Measurements from ENCODE around the gene WDR76. TPM values are rescaled to one million over a fixed set of nuclear protein-coding genes. Genes with fewer than 3 reads are reported as not detected.

WDR76 gene
- polyA plus RNA-seq, 1 donor from 2014 or later, result 0.43 TPM

- H3K27ac ChIP-seq (ENCODE audit: low read length), result no peak overlapping the region
- H3K4me3 ChIP-seq (ENCODE audit: low read length), result no peak overlapping the region
- H3K9ac ChIP-seq (ENCODE audit: low read length), result no peak overlapping the region
- no peak for TF ChIP-seq EZH2 (IDR thresholded peaks at IDR 0.05; ENCODE audit: borderline replicate concordance, insufficient read depth, low read length, poor library complexity, severe bottlenecking)
- TF ChIP-seq TAF1 (IDR thresholded peaks at IDR 0.05; ENCODE audit: low read depth), result no peak
- no peak for TF ChIP-seq RAD21 (conservative IDR thresholded peaks at IDR 0.05)
- no peak for TF ChIP-seq POLR2AphosphoS5 (IDR thresholded peaks at IDR 0.05)
- no peaks in the 10 kb centered on the region for H3K9me2 ChIP-seq (ENCODE audit: insufficient read depth, low read length)
- H3K36me3 ChIP-seq (ENCODE audit: insufficient read depth, low read length), result no peaks in the 10 kb centered on the region
- no peaks in the 10 kb centered on the region for H3K9me3 ChIP-seq (ENCODE audit: low read length)
- H3K4me2 ChIP-seq (ENCODE audit: low read length), result no peak overlapping the region
- H2AFZ ChIP-seq (ENCODE audit: low read depth, low read length), result no peak overlapping the region
- no peaks in the 10 kb centered on the region for H4K20me1 ChIP-seq (ENCODE audit: insufficient read depth)
- no peaks in the 10 kb centered on the region for H3K79me2 ChIP-seq (replicated peaks; ENCODE audit: insufficient read depth, low read length)
- no peaks in the 10 kb centered on the region for H3K27me3 ChIP-seq (ENCODE audit: insufficient read depth, low read depth, low read length)
- H3F3A ChIP-seq (ENCODE audit: insufficient read depth, low read length, poor library complexity, severe bottlenecking), result no peaks in the 10 kb centered on the region
Measured at GRCh38 chr15:43873651-43874050, 46.8 kb downstream of the WDR76 start.

- no peak overlapping the region for H3K27ac ChIP-seq (ENCODE audit: low read length)
- H3K4me3 ChIP-seq (ENCODE audit: low read length), result no peak overlapping the region
Measured at GRCh38 chr15:43876872-43877271, 50.1 kb downstream of the WDR76 start.

GRCh38 chr15:43877371-43877770, 50.6 kb downstream of the WDR76 start:
- Histone ChIP-seq H3K27ac (ENCODE audit: low read length) (no peak overlapping the region), H3K79me2 (replicated peaks; ENCODE audit: insufficient read depth, low read length) (no peaks in the 10 kb centered on the region), H4K20me1 (ENCODE audit: insufficient read depth) (no peaks in the 10 kb centered on the region), H3F3A (ENCODE audit: insufficient read depth, low read length, poor library complexity, severe bottlenecking) (no peaks in the 10 kb centered on the region), H3K4me2 (ENCODE audit: low read length) (no peak overlapping the region), H3K36me3 (ENCODE audit: insufficient read depth, low read length) (peaks cover 7% of the 10 kb centered on the region), H3K27me3 (ENCODE audit: insufficient read depth, low read depth, low read length) (no peaks in the 10 kb centered on the region), H3K9me3 (ENCODE audit: low read length) (no peaks in the 10 kb centered on the region), H3K9me2 (ENCODE audit: insufficient read depth, low read length) (no peaks in the 10 kb centered on the region), H3K9ac (ENCODE audit: low read length) (no peak overlapping the region), H2AFZ (ENCODE audit: low read depth, low read length) (no peak overlapping the region), H3K4me3 (ENCODE audit: low read length) (no peak overlapping the region)
- TF ChIP-seq CTCF (IDR thresholded peaks at IDR 0.05; ENCODE audit: poor library complexity, severe bottlenecking) (no peak), EZH2 (IDR thresholded peaks at IDR 0.05; ENCODE audit: borderline replicate concordance, insufficient read depth, low read length, poor library complexity, severe bottlenecking) (no peak), REST (IDR thresholded peaks at IDR 0.05; ENCODE audit: borderline replicate concordance) (no peak), MXI1 (conservative IDR thresholded peaks at IDR 0.05; ENCODE audit: poor library complexity, severe bottlenecking) (no peak), EP300 (conservative IDR thresholded peaks at IDR 0.05; ENCODE audit: poor library complexity, severe bottlenecking) (no peak), SMC3 (conservative IDR thresholded peaks at IDR 0.05; ENCODE audit: poor library complexity) (no peak), POLR2AphosphoS5 (IDR thresholded peaks at IDR 0.05) (no peak), TAF1 (IDR thresholded peaks at IDR 0.05; ENCODE audit: low read depth) (no peak)

More at GRCh38 chr15:43876872-43877271, 50.1 kb downstream of the WDR76 start:
- Histone ChIP-seq H3K9ac (ENCODE audit: low read length) (no peak overlapping the region), H3K4me2 (ENCODE audit: low read length) (no peak overlapping the region), H2AFZ (ENCODE audit: low read depth, low read length) (no peak overlapping the region), H3K79me2 (replicated peaks; ENCODE audit: insufficient read depth, low read length) (no peaks in the 10 kb centered on the region), H3K9me3 (ENCODE audit: low read length) (no peaks in the 10 kb centered on the region), H3K27me3 (ENCODE audit: insufficient read depth, low read depth, low read length) (no peaks in the 10 kb centered on the region), H3F3A (ENCODE audit: insufficient read depth, low read length, poor library complexity, severe bottlenecking) (no peaks in the 10 kb centered on the region), H4K20me1 (ENCODE audit: insufficient read depth) (no peaks in the 10 kb centered on the region), H3K36me3 (ENCODE audit: insufficient read depth, low read length) (peaks cover 7% of the 10 kb centered on the region), H3K9me2 (ENCODE audit: insufficient read depth, low read length) (no peaks in the 10 kb centered on the region)
- no peak for TF ChIP-seq MXI1 (conservative IDR thresholded peaks at IDR 0.05; ENCODE audit: poor library complexity, severe bottlenecking)
- TF ChIP-seq TAF1 (IDR thresholded peaks at IDR 0.05; ENCODE audit: low read depth), result no peak
- TF ChIP-seq EP300 (conservative IDR thresholded peaks at IDR 0.05; ENCODE audit: poor library complexity, severe bottlenecking), result no peak
- TF ChIP-seq POLR2AphosphoS5 (IDR thresholded peaks at IDR 0.05), result no peak
- TF ChIP-seq REST (IDR thresholded peaks at IDR 0.05; ENCODE audit: borderline replicate concordance), result no peak

Measured in neural cell (in vitro differentiated cells).